ENCODE measurements around the gene CPTP.

GRCh38 chr1:1286313-1287261 is 38.0 kb upstream of the CPTP start:
- TF ChIP-seq POLR2A (IDR thresholded peaks at IDR 0.05; ENCODE audit: extremely low read depth, insufficient read length) (no peak), CTCF (IDR thresholded peaks at IDR 0.05; ENCODE audit: low read depth, low read length) (no peak), MAX (IDR thresholded peaks at IDR 0.05; ENCODE audit: low read depth, low read length) (no peak)
